NOMO-1 (cell line): Measurements from ENCODE around the gene PTPN5.
"Not testable (repeated sequence)": the region's sequence is repeated elsewhere in the genome, so short reads cannot be mapped to it uniquely, and the experiment has no call there.

Experiments used
- DNase-seq, 2 experiments: peaks; one replicate each; lab custom pipeline; 2025; ENCODE audit not compliant: unreplicated experiment in 2 of 2; lab: John Stamatoyannopoulos, UW

PTPN5 gene

DNA sequence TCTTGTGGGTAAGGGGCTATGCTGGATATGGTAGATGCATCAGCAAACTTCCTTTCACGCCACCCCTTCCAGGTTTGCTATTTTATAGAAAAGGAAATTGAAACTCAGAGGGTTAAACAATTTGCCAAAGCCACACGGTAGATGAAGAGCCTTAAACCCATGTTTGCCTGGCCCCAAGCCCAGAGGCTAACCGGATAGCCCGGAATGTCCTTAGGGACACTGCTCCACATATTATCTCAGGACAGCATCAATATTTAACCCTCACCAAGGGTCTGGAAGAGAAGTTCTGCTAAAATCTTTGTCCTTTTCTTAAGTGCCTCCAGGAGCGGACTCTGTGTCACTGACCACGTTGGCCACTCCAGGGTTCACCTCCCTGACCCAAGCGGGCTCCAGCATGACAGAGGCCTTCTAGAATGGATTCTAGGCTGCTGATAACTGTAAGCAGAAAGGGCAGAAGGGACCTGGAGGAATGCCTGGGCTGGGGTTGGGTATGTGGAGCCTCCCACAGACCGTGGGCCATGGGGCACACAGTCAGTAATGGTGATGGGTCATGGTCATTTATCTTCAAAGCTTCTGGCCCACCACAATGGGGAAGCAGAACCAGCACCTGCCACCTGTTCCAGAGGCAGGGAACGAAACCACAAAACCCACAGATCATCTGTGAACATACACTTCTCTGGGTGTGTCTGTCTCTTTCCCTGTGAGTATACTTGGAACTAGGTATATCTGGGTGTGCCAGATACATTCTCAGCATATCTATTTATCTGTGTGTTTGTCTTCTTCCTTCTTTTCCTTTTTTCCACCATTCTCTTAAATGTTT lies 98.4 kb downstream of the PTPN5 start:
- DNase-seq = no peak

DNA sequence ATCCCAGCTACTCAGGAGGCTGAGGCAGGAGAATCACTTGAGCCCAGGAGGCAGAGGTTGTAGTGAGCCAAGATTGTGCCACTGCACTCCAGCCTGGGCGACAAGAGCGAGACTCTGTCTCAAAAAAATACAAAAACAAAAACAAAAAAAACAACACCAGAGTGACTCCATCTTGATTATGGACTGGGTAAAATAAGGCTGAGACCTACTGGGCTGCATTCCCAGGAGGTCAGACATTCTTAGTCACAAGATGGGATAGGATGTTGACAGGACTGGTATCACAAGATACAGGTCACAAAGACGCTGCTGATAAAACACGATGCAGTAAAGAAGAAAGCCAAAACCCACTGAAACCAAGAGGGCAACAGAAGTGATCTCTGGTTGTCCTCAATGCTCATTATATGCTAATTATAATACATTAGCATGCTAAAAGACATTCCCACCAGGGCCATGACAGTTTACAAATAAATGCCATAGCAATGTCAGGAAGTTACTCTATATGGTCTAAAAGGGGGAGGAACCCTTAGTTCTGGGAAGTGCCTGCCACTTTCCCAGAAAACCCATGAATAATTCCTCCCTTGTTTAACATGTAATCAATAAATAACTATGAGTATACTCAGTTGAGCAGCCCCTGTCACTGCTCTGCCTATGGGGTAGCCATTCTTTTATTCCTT lies 100.0 kb downstream of the PTPN5 start:
- DNase-seq = not testable (repeated sequence)

- no peak for DNase-seq
Observed at GRCh38 chr11:18684267-18684666, 107.3 kb downstream of the PTPN5 start.

- DNase-seq = no peak
Observed at GRCh38 chr11:18682466-18682865, 109.1 kb downstream of the PTPN5 start.

- not testable (repeated sequence) for DNase-seq
Observed at GRCh38 chr11:18681949-18682348, 109.6 kb downstream of the PTPN5 start.
